Stimulated activated naive CD8-positive, alpha-beta T cell treated with anti-CD3 and anti-CD28 coated beads, Interleukin-15, Interleukin-2, amounts not matched to agents 100 ng/mL and 50 ng/mL, for 24 hours (primary cell): ENCODE data around the gene SSRP1.
"Not testable (repeated sequence)": the region's sequence is repeated elsewhere in the genome, so short reads cannot be mapped to it uniquely, and the experiment has no call there.

Experiments
- H3K27ac Mint-ChIP-seq: one replicate; pipeline ENCODE4 v1.8.0; 2021; ENCODE audit warnings: mild to moderate bottlenecking, mixed read lengths
- H3K27me3 Mint-ChIP-seq: one replicate; pipeline ENCODE4 v1.8.0; 2021; ENCODE audit warnings: mixed read lengths
- H3K36me3 Mint-ChIP-seq: one replicate; pipeline ENCODE4 v1.8.0; 2021; ENCODE audit warnings: low read depth, mixed read lengths
- H3K4me1 Mint-ChIP-seq: one replicate; pipeline ENCODE4 v1.8.0; 2021; ENCODE audit warnings: low read depth, mixed read lengths
- H3K4me3 Mint-ChIP-seq: one replicate; pipeline ENCODE4 v1.8.0; 2021; ENCODE audit warnings: mild to moderate bottlenecking, mixed read lengths
- H3K9me3 Mint-ChIP-seq: one replicate; pipeline ENCODE4 v1.8.0; 2021; ENCODE audit warnings: mixed read lengths

The SSRP1 gene

DNA sequence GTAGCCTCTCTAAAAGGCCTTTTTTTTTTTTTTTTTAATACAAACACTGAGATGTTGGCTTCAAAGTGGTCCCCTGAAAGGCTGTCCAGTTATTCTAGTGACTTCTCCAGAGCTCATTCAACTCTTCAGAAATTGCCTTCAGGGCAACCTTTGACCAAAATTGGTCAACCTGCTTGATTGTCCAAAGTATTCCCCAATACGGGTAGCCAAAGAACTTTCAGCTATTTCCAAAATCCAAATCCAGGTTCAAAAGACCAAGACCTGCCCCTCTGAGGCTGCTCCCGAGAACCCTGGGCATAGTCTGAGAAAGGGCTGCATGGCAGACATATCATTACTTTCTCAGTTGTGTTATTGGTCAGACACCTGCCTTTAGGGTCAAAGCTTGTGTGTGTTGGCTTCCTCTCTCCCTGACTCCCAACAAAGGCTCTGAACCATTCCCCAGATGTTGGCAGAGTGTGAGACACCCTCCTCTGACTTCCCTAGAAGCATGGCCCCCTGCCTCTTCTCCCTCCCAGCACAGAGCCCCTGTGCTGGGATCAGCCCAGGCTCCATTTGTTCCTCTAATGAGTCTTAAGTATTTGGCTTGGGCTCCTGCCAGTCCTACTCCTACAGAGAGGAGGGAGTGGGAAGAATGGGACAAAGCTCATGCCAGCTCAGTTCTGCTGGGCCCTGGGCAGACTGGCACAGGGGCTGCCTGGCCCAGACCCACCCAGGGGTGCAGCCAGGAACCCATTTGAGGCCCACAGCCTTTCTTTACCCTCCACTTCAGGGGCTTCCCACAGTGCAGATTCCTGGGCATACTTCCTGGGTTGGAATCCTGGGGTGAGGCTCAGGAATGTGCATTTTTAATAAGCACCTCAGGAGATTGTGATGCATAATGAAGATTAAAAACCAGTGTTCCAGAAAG lies 41.2 kb downstream of the SSRP1 start:
- no peak overlapping the region for H3K4me3 Mint-ChIP-seq
- H3K36me3 Mint-ChIP-seq: peaks cover 14% of the 10 kb centered on the region
- H3K4me1 Mint-ChIP-seq: no peaks in the 10 kb centered on the region
- H3K27ac Mint-ChIP-seq: no peak overlapping the region
- peaks cover 14% of the 10 kb centered on the region for H3K9me3 Mint-ChIP-seq
- no peaks in the 10 kb centered on the region for H3K27me3 Mint-ChIP-seq

DNA sequence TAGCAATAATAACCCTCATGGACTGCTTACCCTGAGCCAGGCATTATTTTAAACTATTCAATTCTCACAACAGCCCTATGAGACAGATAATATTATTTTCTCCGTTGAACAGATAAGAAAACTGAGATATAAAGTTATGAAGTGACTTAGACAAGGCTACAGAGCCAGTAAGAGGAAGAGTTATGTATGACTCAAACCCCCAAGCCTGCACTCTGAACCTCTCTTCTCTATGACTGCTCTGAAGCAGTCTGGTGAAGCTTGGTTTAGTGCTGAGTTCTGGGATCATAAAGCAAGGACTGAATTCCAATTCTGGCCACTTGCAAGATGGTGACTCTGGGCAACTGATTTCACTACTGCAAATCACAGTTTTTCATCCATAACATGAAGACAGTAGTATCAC lies 45.4 kb downstream of the SSRP1 start:
- Mint-ChIP-seq H3K4me3 (no peak overlapping the region), H3K4me1 (no peaks in the 10 kb centered on the region), H3K36me3 (no peaks in the 10 kb centered on the region), H3K27me3 (peaks cover 14% of the 10 kb centered on the region), H3K9me3 (no peaks in the 10 kb centered on the region), H3K27ac (no peak overlapping the region)

GRCh38 chr11:57288771-57289579 lies 46.7 kb downstream of the SSRP1 start:
- no peaks in the 10 kb centered on the region for H3K4me1 Mint-ChIP-seq
- no peaks in the 10 kb centered on the region for H3K9me3 Mint-ChIP-seq
- H3K36me3 Mint-ChIP-seq: no peaks in the 10 kb centered on the region
- peaks cover 14% of the 10 kb centered on the region for H3K27me3 Mint-ChIP-seq
- no peak overlapping the region for H3K4me3 Mint-ChIP-seq
- no peak overlapping the region for H3K27ac Mint-ChIP-seq

DNA sequence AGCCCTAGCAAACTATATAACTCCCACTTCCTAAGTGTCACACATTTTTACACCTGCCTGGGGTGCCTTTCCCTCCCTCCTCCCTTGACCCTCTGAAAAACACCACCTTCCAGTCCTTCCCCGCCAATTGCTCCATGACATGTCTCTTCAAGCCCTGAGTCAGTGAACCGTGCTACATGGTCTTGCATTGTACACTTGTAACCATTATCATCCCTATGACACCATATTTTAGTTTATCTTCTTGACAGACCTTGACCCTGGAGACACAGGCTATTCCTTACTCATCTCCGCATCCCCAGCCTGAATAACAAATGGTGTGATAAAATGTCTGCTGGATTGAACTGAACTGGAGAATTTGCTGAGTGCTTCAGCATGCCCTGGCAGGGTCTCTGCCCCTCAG lies 47.8 kb downstream of the SSRP1 start:
- Mint-ChIP-seq H3K27ac (no peak overlapping the region), H3K27me3 (peaks cover 14% of the 10 kb centered on the region), H3K4me1 (no peaks in the 10 kb centered on the region), H3K36me3 (no peaks in the 10 kb centered on the region), H3K9me3 (no peaks in the 10 kb centered on the region), H3K4me3 (no peak overlapping the region)

DNA sequence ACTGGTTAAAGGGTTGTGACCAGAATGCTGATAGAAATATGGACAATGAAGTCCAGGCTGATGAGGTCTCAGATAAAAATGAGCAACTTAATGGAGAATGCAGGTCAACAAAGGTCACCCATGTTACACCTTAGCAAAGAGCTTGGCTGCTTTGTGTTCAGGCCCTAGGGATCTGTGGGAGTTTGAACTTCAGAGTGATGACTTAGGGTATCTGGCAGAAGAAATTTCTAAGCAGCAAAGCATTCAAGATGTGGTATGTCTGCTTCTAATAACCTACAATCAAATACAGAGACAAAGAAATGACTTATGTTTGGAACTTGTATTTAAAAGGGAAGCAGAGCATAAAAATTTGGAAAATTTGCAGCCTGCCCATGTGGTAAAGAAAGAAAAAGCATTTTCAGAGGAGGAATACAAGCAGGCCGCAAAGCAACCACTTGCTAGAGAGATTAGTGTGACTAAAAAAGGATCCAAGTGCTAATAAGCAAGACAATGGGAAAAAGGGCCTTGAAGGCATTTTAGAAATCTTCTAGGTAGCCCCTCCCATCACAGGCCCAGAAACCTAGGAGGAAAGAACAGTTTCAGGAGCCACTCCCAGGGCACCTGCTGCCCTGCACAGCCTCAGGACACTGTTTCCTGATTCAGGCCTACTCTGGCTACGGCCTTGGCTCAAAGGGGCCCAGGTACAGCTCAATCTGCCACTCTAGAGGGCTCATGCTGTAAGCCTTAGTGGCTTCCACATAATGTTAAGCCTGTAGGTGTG lies 52.3 kb downstream of the SSRP1 start:
- no peaks in the 10 kb centered on the region for H3K4me1 Mint-ChIP-seq
- H3K27ac Mint-ChIP-seq: no peak overlapping the region
- H3K9me3 Mint-ChIP-seq: peaks cover 5% of the 10 kb centered on the region
- peaks cover 14% of the 10 kb centered on the region for H3K27me3 Mint-ChIP-seq
- H3K36me3 Mint-ChIP-seq: no peaks in the 10 kb centered on the region
- H3K4me3 Mint-ChIP-seq: no peak overlapping the region

GRCh38 chr11:57281546-57281945 lies 54.1 kb downstream of the SSRP1 start:
- peaks cover 23% of the 10 kb centered on the region for H3K27me3 Mint-ChIP-seq
- H3K4me3 Mint-ChIP-seq, H3K9me3 Mint-ChIP-seq, H3K27ac Mint-ChIP-seq, H3K4me1 Mint-ChIP-seq, H3K36me3 Mint-ChIP-seq: not testable (repeated sequence)

DNA sequence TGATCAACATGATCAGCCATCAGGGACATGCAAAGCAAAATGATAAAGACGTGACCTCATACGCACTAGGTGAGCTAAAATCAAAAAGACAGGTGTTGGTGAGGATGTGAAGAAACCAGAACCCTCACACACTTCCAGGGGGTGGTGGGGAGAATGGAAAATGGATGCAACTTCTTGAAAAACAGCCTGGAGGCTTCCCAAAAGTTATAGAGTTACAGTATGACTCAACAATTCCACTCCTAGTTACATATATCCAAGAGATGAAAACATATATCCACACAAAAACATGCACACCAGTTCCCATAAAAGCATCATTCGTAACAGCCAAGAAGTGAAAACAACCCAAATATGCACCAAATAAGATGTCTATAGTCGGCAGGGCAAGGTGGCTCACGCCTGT lies 56.6 kb downstream of the SSRP1 start:
- Mint-ChIP-seq H3K4me1 (peaks cover 4% of the 10 kb centered on the region), H3K36me3 (no peaks in the 10 kb centered on the region)

GRCh38 chr11:57278721-57279095 lies 57.0 kb downstream of the SSRP1 start:
- no peak overlapping the region for H3K4me3 Mint-ChIP-seq
- H3K4me1 Mint-ChIP-seq: peaks cover 4% of the 10 kb centered on the region
- no peaks in the 10 kb centered on the region for H3K36me3 Mint-ChIP-seq
- peaks cover 14% of the 10 kb centered on the region for H3K9me3 Mint-ChIP-seq
- peaks cover 43% of the 10 kb centered on the region for H3K27me3 Mint-ChIP-seq
- H3K27ac Mint-ChIP-seq: no peak overlapping the region

More for the DNA sequence above, 56.6 kb downstream of the SSRP1 start:
- Mint-ChIP-seq H3K9me3 (peaks cover 11% of the 10 kb centered on the region), H3K4me3 (no peak overlapping the region), H3K27me3 (peaks cover 43% of the 10 kb centered on the region), H3K27ac (no peak overlapping the region)

GRCh38 chr11:57277845-57278720 lies 57.6 kb downstream of the SSRP1 start:
- Mint-ChIP-seq H3K27me3 (peaks cover 47% of the 10 kb centered on the region), H3K9me3 (peaks cover 18% of the 10 kb centered on the region), H3K36me3 (no peaks in the 10 kb centered on the region), H3K4me1 (peaks cover 4% of the 10 kb centered on the region), H3K27ac (no peak overlapping the region), H3K4me3 (no peak overlapping the region)

- peaks cover 21% of the 10 kb centered on the region for H3K9me3 Mint-ChIP-seq
- peaks cover 4% of the 10 kb centered on the region for H3K4me1 Mint-ChIP-seq
- no peak overlapping the region for H3K27ac Mint-ChIP-seq
- H3K4me3 Mint-ChIP-seq: no peak overlapping the region
- H3K27me3 Mint-ChIP-seq: peaks cover 49% of the 10 kb centered on the region
- no peaks in the 10 kb centered on the region for H3K36me3 Mint-ChIP-seq
Measured at GRCh38 chr11:57276971-57277675, 58.6 kb downstream of the SSRP1 start.

- Mint-ChIP-seq H3K36me3 (no peaks in the 10 kb centered on the region), H3K9me3 (peaks cover 17% of the 10 kb centered on the region), H3K27ac (no peak overlapping the region), H3K4me3 (no peak overlapping the region), H3K27me3 (peaks cover 49% of the 10 kb centered on the region), H3K4me1 (peaks cover 4% of the 10 kb centered on the region)
Measured at GRCh38 chr11:57276169-57276970, 59.3 kb downstream of the SSRP1 start.
